GM23338 (cell line): ENCODE measurements around the gene FGD4. TPM values are rescaled to one million over a fixed set of nuclear protein-coding genes. Genes with fewer than 3 reads are reported as not detected.
A peak's percentile ranks its signal among the peaks of the same experiment; 100 is the strongest.

Experiments
- ATAC-seq: fragments of 200-7000 bp; cut with Tn5 transposase; 3 replicates; pipeline ENCODE4 v1.9.1; 2020
- DNase-seq: peaks from one replicate; pipeline ENCODE4 v3.0.0-alpha.2; 2015; ENCODE audit warnings: low spot score
- H2AFZ ChIP-seq: fragments of 200-600 bp; sonication (generic); 2 replicates; pipeline ENCODE4 v1.8.0; 2016; ENCODE audit warnings: antibody characterized with exemption, mild to moderate bottlenecking, moderate library complexity
- H3F3A ChIP-seq: fragments of 200-600 bp; sonication (generic); replicated peaks from 2 replicates; pipeline ENCODE4 v1.8.0; 2017; ENCODE audit warnings: antibody characterized with exemption, mixed run types, low read depth
- H3K27ac ChIP-seq: fragments of 200-600 bp; sonication (generic); 2 replicates; pipeline ENCODE4 v1.6.1; 2016; ENCODE audit warnings: low read depth
- H3K27me3 ChIP-seq: fragments of 200-600 bp; sonication (generic); 2 replicates; pipeline ENCODE4 v1.8.0; 2016; ENCODE audit warnings: mild to moderate bottlenecking, mixed run types, moderate library complexity; ENCODE audit not compliant: insufficient read depth
- H3K36me3 ChIP-seq: fragments of 200-600 bp; sonication (generic); 2 replicates; pipeline ENCODE4 v1.8.0; 2016; ENCODE audit warnings: mild to moderate bottlenecking; ENCODE audit not compliant: insufficient read depth
- H3K4me1 ChIP-seq: fragments of 200-600 bp; sonication (generic); 2 replicates; pipeline ENCODE4 v1.8.0; 2016; ENCODE audit warnings: mild to moderate bottlenecking, moderate library complexity; ENCODE audit not compliant: insufficient read depth
- H3K4me2 ChIP-seq: fragments of 200-600 bp; sonication (generic); 2 replicates; pipeline ENCODE4 v1.7.1; 2017; ENCODE audit warnings: mixed run types
- H3K4me3 ChIP-seq: fragments of 200-600 bp; sonication (generic); 2 replicates; pipeline ENCODE4 v1.6.1; 2016; ENCODE audit warnings: mixed run types
- H3K79me2 ChIP-seq: fragments of 200-600 bp; sonication (generic); replicated peaks from 2 replicates; pipeline ENCODE4 v1.8.0; 2017; ENCODE audit warnings: mild to moderate bottlenecking; ENCODE audit not compliant: insufficient read depth
- H3K9me2 ChIP-seq: fragments of 200-600 bp; sonication (generic); 2 replicates; pipeline ENCODE4 v1.8.0; 2017; ENCODE audit not compliant: insufficient read depth
- H4K20me1 ChIP-seq: fragments of 200-600 bp; sonication (generic); replicated peaks from 2 replicates; pipeline ENCODE4 v1.8.0; 2017; ENCODE audit warnings: mild to moderate bottlenecking; ENCODE audit not compliant: insufficient read depth
- H3K27ac Mint-ChIP-seq: 2 replicates; pipeline ENCODE4 v1.8.0; 2020; ENCODE audit warnings: inconsistent platforms, mild to moderate bottlenecking, moderate library complexity, mixed read lengths
- H3K27me3 Mint-ChIP-seq: 3 replicates; pipeline ENCODE4 v1.8.0; 2022; ENCODE audit warnings: low read depth, mild to moderate bottlenecking, moderate library complexity, mixed read lengths, inconsistent platforms; ENCODE audit not compliant: insufficient read depth, poor library complexity
- H3K36me3 Mint-ChIP-seq: 3 replicates; pipeline ENCODE4 v1.8.0; 2021; ENCODE audit warnings: low read depth, mild to moderate bottlenecking, inconsistent platforms, moderate library complexity, mixed read lengths
- H3K4me1 Mint-ChIP-seq: 3 replicates; pipeline ENCODE4 v1.8.0; 2020; ENCODE audit warnings: mild to moderate bottlenecking, inconsistent platforms, mixed read lengths
- H3K4me3 Mint-ChIP-seq: 3 replicates; pipeline ENCODE4 v1.8.0; 2021; ENCODE audit warnings: moderate library complexity, mild to moderate bottlenecking, inconsistent platforms, mixed read lengths
- H3K9me3 Mint-ChIP-seq: 3 replicates; pipeline ENCODE4 v1.8.0; 2020; ENCODE audit warnings: moderate library complexity, mild to moderate bottlenecking, inconsistent platforms, mixed read lengths
- CREB1 ChIP-seq: fragments of 250-450 bp; sonication (Bioruptor Pico); IDR thresholded peaks from 2 replicates; pipeline ENCODE4 v1.5.0; 2020; ENCODE audit warnings: low read depth, mild to moderate bottlenecking, moderate library complexity
- ETS1 ChIP-seq: IDR thresholded peaks from 2 replicates; pipeline ENCODE4 v1.6.1; 2016; ENCODE audit warnings: antibody characterized with exemption
- EZH2 ChIP-seq: fragments of 200-600 bp; sonication (generic); IDR thresholded peaks from one replicate; pipeline ENCODE4 v1.8.0; 2017; ENCODE audit warnings: antibody characterized with exemption, mild to moderate bottlenecking, low read depth; ENCODE audit not compliant: unreplicated experiment
- EZH2phosphoT487 ChIP-seq: fragments of 200-600 bp; sonication (generic); IDR thresholded peaks from one replicate; pipeline ENCODE4 v1.8.1; 2018; ENCODE audit warnings: antibody characterized with exemption; ENCODE audit not compliant: unreplicated experiment
- JUNB ChIP-seq: IDR thresholded peaks from one replicate; pipeline ENCODE4 v1.6.1; 2016; ENCODE audit warnings: antibody characterized with exemption; ENCODE audit not compliant: unreplicated experiment
- NANOG ChIP-seq: IDR thresholded peaks from 2 replicates; pipeline ENCODE4 v1.6.1; 2016; ENCODE audit warnings: antibody characterized with exemption, borderline replicate concordance
- POLR2AphosphoS5 ChIP-seq: IDR thresholded peaks from 2 replicates; pipeline ENCODE4 v1.6.1; 2016; ENCODE audit warnings: antibody characterized with exemption, low read depth
- REST ChIP-seq: IDR thresholded peaks from one replicate; pipeline ENCODE4 v1.6.1; 2018; ENCODE audit warnings: antibody characterized with exemption; ENCODE audit not compliant: unreplicated experiment
- STAT1 ChIP-seq: IDR thresholded peaks from one replicate; pipeline ENCODE4 v1.6.1; 2016; ENCODE audit warnings: antibody characterized with exemption; ENCODE audit not compliant: unreplicated experiment
- ZNF114 ChIP-seq: fragments of 250-450 bp; sonication (Bioruptor Pico); IDR thresholded peaks from 2 replicates; pipeline ENCODE4 v1.5.0; 2020; ENCODE audit warnings: mild to moderate bottlenecking, moderate library complexity
- ZNF331 ChIP-seq: fragments of 250-450 bp; sonication (Bioruptor Pico); IDR thresholded peaks from 2 replicates; pipeline ENCODE4 v1.5.0; 2020; ENCODE audit warnings: low read depth, mild to moderate bottlenecking, moderate library complexity
- polyA plus RNA-seq: library from polyadenylated mRNA; unstranded; fragments of >200 nt; fragmentation: Nextera tagmentation; extraction: Ambion mirVana; gene quantifications from 2 replicates; pipeline ENCODE4 v1.2.1, GENCODE V29; 2016
- total RNA-seq: library from RNA; depleted of rRNA; stranded (reverse); fragments of >200 nt; shearing (Covaris generic); gene quantifications from 2 replicates; pipeline ENCODE4 v1.2.3, GENCODE V29; 2014
- TF ChIP-seq, protein P1 (sequence below): fragments of 250-450 bp; sonication (Bioruptor Pico); IDR thresholded peaks from 2 replicates; pipeline ENCODE4 v1.5.0; 2020; ENCODE audit warnings: mild to moderate bottlenecking, moderate library complexity
- TF ChIP-seq, protein P2 (sequence below), 2 experiments: fragments of 200-600 bp in 1 of 2; sonication (generic) in 1 of 2; conservative IDR thresholded peaks; 2 replicates each; pipeline versions ENCODE4 v1.5.1 to v1.6.1; 2016 to 2017; ENCODE audit warnings: antibody characterized with exemption in 2 of 2, low read depth in 2 of 2, mild to moderate bottlenecking in 2 of 2, moderate library complexity in 1 of 2

Gene FGD4
- total and polyA plus RNA-seq, 2 experiments from 2014 or later = 24.3 to 54.3 TPM

DNA sequence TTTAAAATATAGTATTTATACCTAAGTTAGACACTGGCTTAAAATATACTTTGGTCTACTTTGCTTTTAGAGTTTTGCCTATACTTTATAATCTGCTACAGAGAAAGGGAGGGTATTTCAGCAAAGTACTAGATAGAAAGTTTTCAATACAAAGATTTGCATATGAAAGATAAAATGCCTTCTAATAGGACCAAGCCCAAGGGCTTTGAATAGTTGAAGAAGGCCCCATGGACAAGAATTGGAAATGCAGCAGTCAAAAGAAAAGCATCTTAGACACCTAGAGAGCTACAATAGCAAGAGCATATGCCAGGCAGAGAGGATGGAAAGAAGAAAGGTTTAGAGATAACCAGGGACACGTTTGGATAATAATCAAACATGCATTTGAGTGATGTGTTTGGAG, 196.7 kb downstream of the FGD4 start:
- peaks cover 11% of the 10 kb centered on the region for H3K4me1 ChIP-seq
- peaks cover 14% of the 10 kb centered on the region; the same call in 1 of the 2 replicates for H3K79me2 ChIP-seq
- no peaks in the 10 kb centered on the region for H3K9me2 ChIP-seq
- Mint-ChIP-seq H3K36me3 (peaks cover 50% of the 10 kb centered on the region), H3K9me3 (peaks cover 3% of the 10 kb centered on the region; the same call in 1 of the 3 replicates), H3K27ac (no peak overlapping the region), H3K4me3 (no peak overlapping the region), H3K27me3 (peaks cover 9% of the 10 kb centered on the region), H3K4me1 (peaks cover 6% of the 10 kb centered on the region; the same call in 2 of the 3 replicates)
- H3K36me3 ChIP-seq = peaks cover 9% of the 10 kb centered on the region
- no peaks in the 10 kb centered on the region; the same call in 1 of the 2 replicates for H3F3A ChIP-seq
- H4K20me1 ChIP-seq = no peaks in the 10 kb centered on the region
- TF ChIP-seq CREB1 (CRISPR knock-in tag) = no peak
- TF ChIP-seq NANOG = no peak
- TF ChIP-seq EZH2phosphoT487 = no peak
- no peak for TF ChIP-seq JUNB
- TF ChIP-seq EZH2 = no peak
- TF ChIP-seq, protein P1, sequence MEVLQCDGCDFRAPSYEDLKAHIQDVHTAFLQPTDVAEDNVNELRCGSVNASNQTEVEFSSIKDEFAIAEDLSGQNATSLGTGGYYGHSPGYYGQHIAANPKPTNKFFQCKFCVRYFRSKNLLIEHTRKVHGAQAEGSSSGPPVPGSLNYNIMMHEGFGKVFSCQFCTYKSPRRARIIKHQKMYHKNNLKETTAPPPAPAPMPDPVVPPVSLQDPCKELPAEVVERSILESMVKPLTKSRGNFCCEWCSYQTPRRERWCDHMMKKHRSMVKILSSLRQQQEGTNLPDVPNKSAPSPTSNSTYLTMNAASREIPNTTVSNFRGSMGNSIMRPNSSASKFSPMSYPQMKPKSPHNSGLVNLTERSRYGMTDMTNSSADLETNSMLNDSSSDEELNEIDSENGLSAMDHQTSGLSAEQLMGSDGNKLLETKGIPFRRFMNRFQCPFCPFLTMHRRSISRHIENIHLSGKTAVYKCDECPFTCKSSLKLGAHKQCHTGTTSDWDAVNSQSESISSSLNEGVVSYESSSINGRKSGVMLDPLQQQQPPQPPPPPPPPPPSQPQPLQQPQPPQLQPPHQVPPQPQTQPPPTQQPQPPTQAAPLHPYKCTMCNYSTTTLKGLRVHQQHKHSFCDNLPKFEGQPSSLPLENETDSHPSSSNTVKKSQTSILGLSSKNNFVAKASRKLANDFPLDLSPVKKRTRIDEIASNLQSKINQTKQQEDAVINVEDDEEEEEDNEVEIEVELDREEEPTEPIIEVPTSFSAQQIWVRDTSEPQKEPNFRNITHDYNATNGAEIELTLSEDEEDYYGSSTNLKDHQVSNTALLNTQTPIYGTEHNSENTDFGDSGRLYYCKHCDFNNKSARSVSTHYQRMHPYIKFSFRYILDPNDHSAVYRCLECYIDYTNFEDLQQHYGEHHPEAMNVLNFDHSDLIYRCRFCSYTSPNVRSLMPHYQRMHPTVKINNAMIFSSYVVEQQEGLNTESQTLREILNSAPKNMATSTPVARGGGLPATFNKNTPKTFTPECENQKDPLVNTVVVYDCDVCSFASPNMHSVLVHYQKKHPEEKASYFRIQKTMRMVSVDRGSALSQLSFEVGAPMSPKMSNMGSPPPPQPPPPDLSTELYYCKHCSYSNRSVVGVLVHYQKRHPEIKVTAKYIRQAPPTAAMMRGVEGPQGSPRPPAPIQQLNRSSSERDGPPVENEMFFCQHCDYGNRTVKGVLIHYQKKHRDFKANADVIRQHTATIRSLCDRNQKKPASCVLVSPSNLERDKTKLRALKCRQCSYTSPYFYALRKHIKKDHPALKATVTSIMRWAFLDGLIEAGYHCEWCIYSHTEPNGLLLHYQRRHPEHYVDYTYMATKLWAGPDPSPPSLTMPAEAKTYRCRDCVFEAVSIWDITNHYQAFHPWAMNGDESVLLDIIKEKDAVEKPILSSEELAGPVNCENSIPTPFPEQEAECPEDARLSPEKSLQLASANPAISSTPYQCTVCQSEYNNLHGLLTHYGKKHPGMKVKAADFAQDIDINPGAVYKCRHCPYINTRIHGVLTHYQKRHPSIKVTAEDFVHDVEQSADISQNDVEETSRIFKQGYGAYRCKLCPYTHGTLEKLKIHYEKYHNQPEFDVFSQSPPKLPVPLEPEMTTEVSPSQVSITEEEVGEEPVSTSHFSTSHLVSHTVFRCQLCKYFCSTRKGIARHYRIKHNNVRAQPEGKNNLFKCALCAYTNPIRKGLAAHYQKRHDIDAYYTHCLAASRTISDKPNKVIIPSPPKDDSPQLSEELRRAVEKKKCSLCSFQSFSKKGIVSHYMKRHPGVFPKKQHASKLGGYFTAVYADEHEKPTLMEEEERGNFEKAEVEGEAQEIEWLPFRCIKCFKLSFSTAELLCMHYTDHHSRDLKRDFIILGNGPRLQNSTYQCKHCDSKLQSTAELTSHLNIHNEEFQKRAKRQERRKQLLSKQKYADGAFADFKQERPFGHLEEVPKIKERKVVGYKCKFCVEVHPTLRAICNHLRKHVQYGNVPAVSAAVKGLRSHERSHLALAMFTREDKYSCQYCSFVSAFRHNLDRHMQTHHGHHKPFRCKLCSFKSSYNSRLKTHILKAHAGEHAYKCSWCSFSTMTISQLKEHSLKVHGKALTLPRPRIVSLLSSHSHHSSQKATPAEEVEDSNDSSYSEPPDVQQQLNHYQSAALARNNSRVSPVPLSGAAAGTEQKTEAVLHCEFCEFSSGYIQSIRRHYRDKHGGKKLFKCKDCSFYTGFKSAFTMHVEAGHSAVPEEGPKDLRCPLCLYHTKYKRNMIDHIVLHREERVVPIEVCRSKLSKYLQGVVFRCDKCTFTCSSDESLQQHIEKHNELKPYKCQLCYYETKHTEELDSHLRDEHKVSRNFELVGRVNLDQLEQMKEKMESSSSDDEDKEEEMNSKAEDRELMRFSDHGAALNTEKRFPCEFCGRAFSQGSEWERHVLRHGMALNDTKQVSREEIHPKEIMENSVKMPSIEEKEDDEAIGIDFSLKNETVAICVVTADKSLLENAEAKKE = no peak
- no peak for TF ChIP-seq POLR2AphosphoS5
- TF ChIP-seq REST = no peak
- no peak for TF ChIP-seq ZNF331 (CRISPR knock-in tag)
- TF ChIP-seq, protein P2, sequence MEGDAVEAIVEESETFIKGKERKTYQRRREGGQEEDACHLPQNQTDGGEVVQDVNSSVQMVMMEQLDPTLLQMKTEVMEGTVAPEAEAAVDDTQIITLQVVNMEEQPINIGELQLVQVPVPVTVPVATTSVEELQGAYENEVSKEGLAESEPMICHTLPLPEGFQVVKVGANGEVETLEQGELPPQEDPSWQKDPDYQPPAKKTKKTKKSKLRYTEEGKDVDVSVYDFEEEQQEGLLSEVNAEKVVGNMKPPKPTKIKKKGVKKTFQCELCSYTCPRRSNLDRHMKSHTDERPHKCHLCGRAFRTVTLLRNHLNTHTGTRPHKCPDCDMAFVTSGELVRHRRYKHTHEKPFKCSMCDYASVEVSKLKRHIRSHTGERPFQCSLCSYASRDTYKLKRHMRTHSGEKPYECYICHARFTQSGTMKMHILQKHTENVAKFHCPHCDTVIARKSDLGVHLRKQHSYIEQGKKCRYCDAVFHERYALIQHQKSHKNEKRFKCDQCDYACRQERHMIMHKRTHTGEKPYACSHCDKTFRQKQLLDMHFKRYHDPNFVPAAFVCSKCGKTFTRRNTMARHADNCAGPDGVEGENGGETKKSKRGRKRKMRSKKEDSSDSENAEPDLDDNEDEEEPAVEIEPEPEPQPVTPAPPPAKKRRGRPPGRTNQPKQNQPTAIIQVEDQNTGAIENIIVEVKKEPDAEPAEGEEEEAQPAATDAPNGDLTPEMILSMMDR (conservative IDR thresholded peaks at IDR 0.05; ENCODE audit: low read depth in 2 of 2) = no peak
- TF ChIP-seq STAT1 = no peak
- TF ChIP-seq ETS1 = no peak
- no peak for TF ChIP-seq ZNF114 (CRISPR knock-in tag)
- H3K27me3 ChIP-seq = no peaks in the 10 kb centered on the region
- H3K4me3 ChIP-seq = no peak overlapping the region
- 0 out of 2 replicates have a peak overlapping the region, but pooled peaks have one; percentile 9 for H3K4me2 ChIP-seq
- ATAC-seq = no peak
- DNase-seq = no peak
- no peak overlapping the region for H3K27ac ChIP-seq
- no peak overlapping the region for H2AFZ ChIP-seq
